Uterus (tissue), 4 donors: ENCODE data around the gene MARCOL. TPM values are rescaled to one million over a fixed set of nuclear protein-coding genes. Genes with fewer than 3 reads are reported as not detected.

Experiments used
- DNase-seq, 2 donors: peaks; one replicate each; pipeline ENCODE4 v3.0.0-alpha.2; 2019 to 2020
- H3K27ac ChIP-seq, 2 donors: fragments of 200-600 bp; sonication (generic); 1 replicate in 1 of 2; 2 replicates in 1 of 2; pipeline ENCODE4 v1.5.1; 2016 to 2018
- H3K27me3 ChIP-seq, 2 donors: fragments of 200-600 bp; sonication (generic); one replicate each; pipeline ENCODE4 v1.5.1; 2018 to 2019; ENCODE audit warnings: control low read depth in 1 of 2
- H3K36me3 ChIP-seq, 2 donors: fragments of 200-600 bp; sonication (generic); one replicate each; pipeline ENCODE4 v1.5.1; 2019; ENCODE audit warnings: control low read depth in 1 of 2
- H3K4me1 ChIP-seq, 2 donors: fragments of 200-600 bp; sonication (generic); one replicate each; pipeline ENCODE4 v1.5.1; 2018 to 2019; ENCODE audit warnings: control low read depth in 1 of 2
- H3K4me3 ChIP-seq, 2 donors: fragments of 200-600 bp; sonication (generic); 1 replicate in 1 of 2; 2 replicates in 1 of 2; pipeline ENCODE4 v1.5.1; 2018 to 2019; ENCODE audit warnings: mild to moderate bottlenecking in 1 of 2
- H3K9me3 ChIP-seq, 2 donors: fragments of 200-600 bp; sonication (generic); one replicate each; pipeline ENCODE4 v1.5.1; 2019; ENCODE audit warnings: control low read depth in 1 of 2
- CTCF ChIP-seq, 4 experiments: fragments of 200-600 bp in 2 of 4; fragments of 450-650 bp in 2 of 4; sonication (generic) in 2 of 4; IDR thresholded peaks; one replicate each; pipeline ENCODE4 v1.5.1; 2016 to 2019; ENCODE audit warnings: antibody characterized with exemption in 4 of 4, mild to moderate bottlenecking in 2 of 4, moderate library complexity in 1 of 4
- POLR2A ChIP-seq, 2 donors: fragments of 450-650 bp; IDR thresholded peaks; one replicate each; pipeline ENCODE4 v1.6.1; 2016; ENCODE audit warnings: antibody characterized with exemption in 2 of 2, mild to moderate bottlenecking in 1 of 2, moderate library complexity in 1 of 2
- intact Hi-C: fragments of 100-400 bp; cut with DNase I; formaldehyde crosslinking; loops from one replicate; pipeline ENCODE4 v1.15.1; 2023; ENCODE audit warnings: low total_unique reads
- total RNA-seq, 4 donors: library from RNA; depleted of rRNA in 3 of 4; stranded (reverse); fragments of >200 nt in 3 of 4; gene quantifications; one replicate each; pipeline versions ENCODE4 v1.1.0 to v1.2.4, GENCODE V29; 2014 to 2023
- donor health status: DM: yes; HTN: yes; CAD: no.

Gene MARCOL
- total RNA-seq, 4 donors from 2014 or later, result not detected

DNA sequence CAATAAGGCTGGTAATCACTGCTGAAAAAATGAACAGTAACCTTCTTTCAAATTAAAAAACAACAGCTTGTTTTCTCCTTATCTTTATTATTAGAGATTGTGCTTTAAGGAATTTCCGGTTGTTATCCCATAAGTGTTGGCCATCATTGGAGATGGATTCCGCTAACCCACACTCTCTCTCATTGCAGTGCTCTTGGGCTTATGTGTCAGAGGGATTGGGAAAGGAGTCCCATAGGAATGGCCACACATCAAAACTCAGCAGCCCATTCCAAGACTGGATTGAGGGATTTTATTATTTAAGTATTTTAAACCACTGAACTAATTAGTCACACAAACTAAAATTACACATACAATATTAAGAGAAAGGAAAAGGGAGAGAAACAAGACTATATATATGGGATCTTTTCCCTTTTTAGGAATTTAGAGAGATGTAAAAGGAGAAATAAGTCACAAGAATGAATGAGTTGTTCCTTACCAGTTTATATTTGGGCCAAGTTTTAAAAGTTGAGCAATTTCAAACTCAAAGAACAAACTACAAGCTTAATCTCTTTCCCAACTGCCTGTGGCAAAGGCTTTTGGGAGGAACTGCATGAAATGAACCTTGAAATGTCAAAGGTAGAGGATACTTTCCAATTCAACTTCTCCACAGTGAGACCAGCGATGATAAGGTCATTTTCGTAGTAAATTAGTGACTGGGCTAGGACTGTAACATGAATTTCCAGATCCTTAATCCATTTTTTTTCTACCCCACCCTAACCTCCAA lies 33.1 kb upstream of the MARCOL start:
- TF ChIP-seq CTCF (IDR thresholded peaks at IDR 0.05), result no peak

GRCh38 chr5:148205865-148206264 lies 32.5 kb upstream of the MARCOL start:
- Histone ChIP-seq H3K27me3 (no peaks in the 10 kb centered on the region), H3K4me1 (no peaks in the 10 kb centered on the region), H3K36me3 (no peaks in the 10 kb centered on the region), H3K27ac (no peak overlapping the region), H3K9me3 (no peaks in the 10 kb centered on the region), H3K4me3 (no peak overlapping the region)
- no peak for TF ChIP-seq POLR2A (IDR thresholded peaks at IDR 0.05)
- no peak for TF ChIP-seq CTCF (IDR thresholded peaks at IDR 0.05)
- DNase-seq, result no peak
- intact Hi-C loops, result no loop called here

More for the DNA sequence above, 33.1 kb upstream of the MARCOL start:
- Histone ChIP-seq H3K27ac (no peak overlapping the region), H3K4me3 (no peak overlapping the region), H3K27me3 (no peaks in the 10 kb centered on the region), H3K4me1 (no peaks in the 10 kb centered on the region), H3K36me3 (no peaks in the 10 kb centered on the region), H3K9me3 (no peaks in the 10 kb centered on the region)
- no peak for DNase-seq
- intact Hi-C loops, result no loop called here

DNA sequence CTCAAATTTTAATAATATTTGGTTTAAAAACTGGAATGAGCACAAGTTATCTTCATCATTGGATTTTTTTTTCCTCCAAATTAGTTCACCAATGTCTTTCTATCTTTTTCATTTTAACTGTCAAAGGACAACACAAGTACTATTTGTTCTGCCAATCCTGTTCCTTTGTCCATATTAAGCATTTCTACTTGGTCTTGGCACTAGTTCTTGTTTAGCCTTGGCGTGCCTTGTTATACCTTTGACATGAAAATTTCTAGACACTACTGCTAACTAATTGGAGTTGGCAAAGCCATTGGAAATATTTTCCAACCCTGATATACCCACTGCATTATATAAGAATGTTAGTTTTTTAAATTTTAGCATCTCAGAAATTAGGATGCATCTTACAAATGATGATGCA lies 31.7 kb upstream of the MARCOL start:
- H3K27me3 ChIP-seq, result no peaks in the 10 kb centered on the region

GRCh38 chr5:148208226-148208625 lies 30.1 kb upstream of the MARCOL start:
- H3K27me3 ChIP-seq, result no peaks in the 10 kb centered on the region
- H3K36me3 ChIP-seq, result no peaks in the 10 kb centered on the region
- no peak for TF ChIP-seq CTCF (IDR thresholded peaks at IDR 0.05)
- TF ChIP-seq POLR2A (IDR thresholded peaks at IDR 0.05), result no peak
- H3K9me3 ChIP-seq, result no peaks in the 10 kb centered on the region
- DNase-seq, result no peak
- H3K4me1 ChIP-seq, result no peaks in the 10 kb centered on the region
- H3K4me3 ChIP-seq, result no peak overlapping the region
- intact Hi-C loops, result no loop called here
- no peak overlapping the region for H3K27ac ChIP-seq

More for the DNA sequence above, 31.7 kb upstream of the MARCOL start:
- intact Hi-C loops, result no loop called here
- TF ChIP-seq POLR2A (IDR thresholded peaks at IDR 0.05), result no peak
- no peak for TF ChIP-seq CTCF (IDR thresholded peaks at IDR 0.05)
- Histone ChIP-seq H3K27ac (no peak overlapping the region), H3K9me3 (no peaks in the 10 kb centered on the region), H3K36me3 (no peaks in the 10 kb centered on the region), H3K4me1 (no peaks in the 10 kb centered on the region), H3K4me3 (no peak overlapping the region)
- no peak for DNase-seq

DNA sequence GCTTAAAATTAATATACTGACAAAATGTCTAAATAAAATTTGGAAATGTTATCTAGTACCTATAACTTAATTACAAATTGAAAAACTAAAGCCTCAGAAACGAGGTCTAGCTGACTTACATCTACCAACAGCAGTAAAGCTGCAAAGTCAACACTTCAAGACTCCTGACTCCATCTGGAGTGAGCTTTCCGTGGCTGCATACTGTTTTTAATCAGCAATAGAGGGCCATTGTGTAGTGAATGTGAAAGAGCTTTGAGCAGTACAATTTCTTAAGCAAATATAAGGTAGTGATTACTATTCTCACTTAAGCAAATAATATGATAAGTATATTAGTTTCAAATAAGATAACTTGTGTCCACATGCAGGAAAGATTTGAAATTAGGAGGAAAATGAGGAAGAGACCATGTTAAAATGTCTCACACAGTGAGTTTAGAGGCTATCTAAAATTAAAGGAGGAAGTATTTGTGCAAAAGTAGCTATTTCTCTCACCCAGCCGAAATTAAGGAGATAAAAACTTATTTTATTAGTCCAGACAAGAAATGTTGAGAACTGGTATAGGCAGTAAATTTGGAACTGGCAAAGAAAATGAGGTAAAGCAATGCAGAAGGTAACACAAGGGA lies 29.1 kb upstream of the MARCOL start:
- Histone ChIP-seq H3K36me3 (no peaks in the 10 kb centered on the region), H3K27ac (no peak overlapping the region), H3K4me1 (no peaks in the 10 kb centered on the region), H3K4me3 (no peak overlapping the region), H3K27me3 (no peaks in the 10 kb centered on the region), H3K9me3 (no peaks in the 10 kb centered on the region)
- intact Hi-C loops, result no loop called here
- TF ChIP-seq POLR2A (IDR thresholded peaks at IDR 0.05) (no peak), CTCF (IDR thresholded peaks at IDR 0.05) (no peak)
- DNase-seq, result no peak
